Activated T-cell treated with anti-CD3 and anti-CD28 coated beads, Interleukin-2, amount 50 U/mL, for 48 hours (primary cell): Measurements from ENCODE around the gene CPEB4.

Source experiments
- DNase-seq, 2 experiments: peaks; one replicate each; pipeline ENCODE4 v3.0.0-alpha.2; 2020

The CPEB4 gene

GRCh38 chr5:173988554-173989431 is 100.6 kb downstream of the CPEB4 start, which contains the start of gene C5orf47:
Gene C5orf47 (plus strand): TSS chr5:173989170. CDS start chr5:173989264, 94 bp downstream.
- no peak for DNase-seq

- DNase-seq, result no peak
Observed at GRCh38 chr5:173989432-173990082, 101.4 kb downstream of the CPEB4 start.

- no peak for DNase-seq
Observed at GRCh38 chr5:173997331-173997730, 109.2 kb downstream of the CPEB4 start.

DNA sequence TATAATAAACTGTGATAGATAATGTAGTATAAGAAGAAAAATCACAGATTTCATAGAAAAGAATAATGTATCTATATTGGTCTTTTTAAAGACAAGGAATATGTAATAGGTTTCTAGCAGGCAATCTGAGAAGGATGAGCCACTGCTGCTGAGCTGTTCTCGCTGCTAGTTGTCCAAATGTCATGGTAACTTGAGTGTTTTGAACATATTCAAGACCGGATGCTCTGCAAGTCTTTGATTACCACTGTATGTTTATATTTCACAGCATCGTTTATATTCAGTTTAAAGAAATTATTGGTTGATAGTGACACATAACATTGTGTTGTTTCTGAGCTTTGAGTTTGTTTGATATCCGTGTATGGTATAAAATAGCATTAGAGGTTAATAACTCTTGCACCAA is 110.4 kb downstream of the CPEB4 start:
- no peak for DNase-seq

GRCh38 chr5:174000076-174000475 is 111.9 kb downstream of the CPEB4 start:
- DNase-seq, result no peak

DNA sequence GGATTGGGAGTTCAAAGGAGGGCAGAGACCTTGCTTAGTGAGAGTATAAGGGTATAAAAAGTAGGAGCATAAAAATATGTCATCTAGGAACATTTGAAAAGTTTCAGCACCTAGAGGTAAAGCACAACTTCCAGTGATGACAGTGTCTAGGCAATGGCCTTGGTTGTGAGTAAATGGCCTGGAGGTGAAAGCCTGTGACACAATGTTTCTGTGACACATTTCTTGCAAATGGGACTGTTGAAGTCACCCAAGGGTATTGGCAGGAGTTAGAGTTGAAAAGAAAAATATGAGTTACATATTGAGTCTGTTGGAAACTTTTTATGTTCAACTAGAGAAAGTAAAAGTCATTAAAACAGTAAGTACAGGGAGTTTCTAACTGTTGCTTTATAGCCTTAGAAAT is 115.6 kb downstream of the CPEB4 start:
- no peak for DNase-seq

- no peak for DNase-seq
Observed at GRCh38 chr5:174008922-174009321, 120.8 kb downstream of the CPEB4 start.

DNA sequence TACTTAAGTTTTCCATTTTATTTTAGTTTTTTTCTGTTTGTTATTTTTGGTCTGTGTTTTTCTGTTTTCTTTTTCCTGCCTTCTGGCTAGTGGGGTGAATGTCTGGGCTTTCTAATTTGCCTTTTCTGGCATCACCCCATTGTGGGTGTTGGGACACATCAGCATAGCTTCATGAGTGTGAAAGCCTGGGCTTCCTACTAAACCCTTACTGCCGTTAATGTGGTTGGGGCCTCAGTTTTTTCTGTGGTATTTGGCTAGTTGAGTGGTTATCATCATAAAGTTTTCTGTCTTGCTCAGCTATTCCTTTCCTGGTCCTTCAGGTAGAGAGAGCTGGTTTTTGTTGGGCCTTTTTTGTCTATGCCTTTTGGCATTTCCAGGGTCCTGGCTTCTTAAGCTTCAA is 122.2 kb downstream of the CPEB4 start:
- no peak for DNase-seq

- DNase-seq, result no peak
Observed at GRCh38 chr5:174011441-174011840, 123.3 kb downstream of the CPEB4 start.
